Measurements from ENCODE around the gene PPP2R2C. TPM values are rescaled to one million over a fixed set of nuclear protein-coding genes. Genes with fewer than 3 reads are reported as not detected.
A peak's percentile ranks its signal among the peaks of the same experiment; 100 is the strongest.

PPP2R2C gene
- total and polyA plus RNA-seq, 10 donors: 0.07 to 1.3 (median 0.23) TPM; not detected in 1

GRCh38 chr4:6386091-6386490 lies 86.3 kb downstream of the PPP2R2C start:
- 64 to 85% (median 69%) methylated on average over 7 of the region's 7 CpGs for WGBS, 5 donors
- intact Hi-C loops (cut with DNase I; ENCODE audit: low total_unique reads): no loop called here
- H3K9me3 ChIP-seq: no peaks in the 10 kb centered on the region
- H3K27ac ChIP-seq: no peak overlapping the region
- H3K27me3 ChIP-seq (replicated peaks in 1 of 7): peaks cover 0 to 68% (median 0%) of the 10 kb centered on the region in 7 donors
- H3K4me1 ChIP-seq: peaks cover 0 to 9% (median 0%) of the 10 kb centered on the region in 6 donors
- TF ChIP-seq POLR2A (IDR thresholded peaks at IDR 0.05) (no peak), POLR2AphosphoS5 (IDR thresholded peaks at IDR 0.05) (no peak), CTCF (IDR thresholded peaks at IDR 0.05 in 8 of 11, conservative IDR thresholded peaks at IDR 0.05 in 3 of 11) (no peak)
- DNase-seq: no peak
- no peaks in the 10 kb centered on the region for H3K36me3 ChIP-seq
- no peak overlapping the region for H3K4me3 ChIP-seq

- H3K27me3 ChIP-seq (replicated peaks in 1 of 7): peaks cover 0 to 68% (median 0%) of the 10 kb centered on the region in 7 donors
- intact Hi-C loops (cut with DNase I; ENCODE audit: low total_unique reads): no loop called here
- H3K27ac ChIP-seq: no peak overlapping the region
- peak; percentile 15 for DNase-seq
- no peaks in the 10 kb centered on the region for H3K36me3 ChIP-seq
- TF ChIP-seq POLR2AphosphoS5 (IDR thresholded peaks at IDR 0.05) (no peak), CTCF (IDR thresholded peaks at IDR 0.05 in 8 of 11, conservative IDR thresholded peaks at IDR 0.05 in 3 of 11) (no peak), POLR2A (IDR thresholded peaks at IDR 0.05) (no peak)
- peaks cover 0 to 4% (median 0%) of the 10 kb centered on the region in 6 donors for H3K4me1 ChIP-seq
- no peaks in the 10 kb centered on the region for H3K9me3 ChIP-seq
- no peak overlapping the region for H3K4me3 ChIP-seq
- WGBS, 5 donors: 86 to 91% (median 87%) methylated on average over 2 of the region's 2 CpGs
Measured at GRCh38 chr4:6385288-6385687, 87.1 kb downstream of the PPP2R2C start.

- H3K4me1 ChIP-seq: no peaks in the 10 kb centered on the region
- peak; percentile 25 for DNase-seq
- TF ChIP-seq POLR2A (IDR thresholded peaks at IDR 0.05): no peak
- TF ChIP-seq POLR2AphosphoS5 (IDR thresholded peaks at IDR 0.05): no peak
- no peak for TF ChIP-seq CTCF (IDR thresholded peaks at IDR 0.05 in 8 of 11, conservative IDR thresholded peaks at IDR 0.05 in 3 of 11)
- no peaks in the 10 kb centered on the region for H3K36me3 ChIP-seq
- 73 to 94% (median 88%) methylated on average over 3 of the region's 3 CpGs for WGBS, 5 donors
- no peak overlapping the region for H3K27ac ChIP-seq
- H3K27me3 ChIP-seq (replicated peaks in 1 of 7): peaks cover 0 to 68% (median 0%) of the 10 kb centered on the region in 7 donors
- no peak overlapping the region for H3K4me3 ChIP-seq
- intact Hi-C loops (cut with DNase I; ENCODE audit: low total_unique reads): no loop called here
- no peaks in the 10 kb centered on the region for H3K9me3 ChIP-seq
Measured at GRCh38 chr4:6384541-6384940, 87.9 kb downstream of the PPP2R2C start.

- H3K27me3 ChIP-seq (replicated peaks in 1 of 7): peaks cover 0 to 67% (median 0%) of the 10 kb centered on the region in 7 donors
- H3K27ac ChIP-seq: no peak overlapping the region
- H3K4me1 ChIP-seq: no peaks in the 10 kb centered on the region
- DNase-seq: peak; percentile 39
- 71 to 84% (median 76%) methylated on average over 9 of the region's 9 CpGs for WGBS, 5 donors
- H3K4me3 ChIP-seq: no peak overlapping the region
- no peaks in the 10 kb centered on the region for H3K36me3 ChIP-seq
- intact Hi-C loops (cut with DNase I; ENCODE audit: low total_unique reads): no loop called here
- no peaks in the 10 kb centered on the region for H3K9me3 ChIP-seq
- TF ChIP-seq CTCF (IDR thresholded peaks at IDR 0.05 in 8 of 11, conservative IDR thresholded peaks at IDR 0.05 in 3 of 11) (no peak), POLR2A (IDR thresholded peaks at IDR 0.05) (no peak), POLR2AphosphoS5 (IDR thresholded peaks at IDR 0.05) (no peak)
Measured at GRCh38 chr4:6383929-6384328, 88.5 kb downstream of the PPP2R2C start.
